AG20443 (cell line): ENCODE measurements around the gene DCBLD1.

Experiments used
- DNase-seq: peaks from one replicate; pipeline ENCODE4 v3.0.0; 2012; ENCODE audit warnings: low spot score, mixed read lengths

DCBLD1 gene

DNA sequence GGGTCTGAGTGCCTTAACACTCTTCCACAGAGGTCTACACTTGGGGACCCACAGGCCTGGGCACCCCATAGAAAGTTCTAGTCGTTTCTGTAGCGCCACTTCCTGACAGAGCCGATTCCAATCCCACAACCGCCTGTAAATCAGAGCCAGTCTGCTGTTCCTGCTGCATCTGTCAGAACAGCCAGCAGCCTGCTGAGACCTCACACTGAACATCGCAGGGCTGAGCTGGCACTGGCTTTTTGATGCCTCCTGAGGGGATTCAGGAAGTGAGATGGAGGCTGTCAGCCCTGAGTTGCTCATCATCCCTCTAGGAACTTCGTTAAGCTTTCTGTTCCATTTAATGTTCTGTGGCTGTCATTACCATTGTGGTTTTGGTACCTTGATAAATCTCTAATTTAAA is 48.9 kb downstream of the DCBLD1 start:
- DNase-seq, result no peak

DNA sequence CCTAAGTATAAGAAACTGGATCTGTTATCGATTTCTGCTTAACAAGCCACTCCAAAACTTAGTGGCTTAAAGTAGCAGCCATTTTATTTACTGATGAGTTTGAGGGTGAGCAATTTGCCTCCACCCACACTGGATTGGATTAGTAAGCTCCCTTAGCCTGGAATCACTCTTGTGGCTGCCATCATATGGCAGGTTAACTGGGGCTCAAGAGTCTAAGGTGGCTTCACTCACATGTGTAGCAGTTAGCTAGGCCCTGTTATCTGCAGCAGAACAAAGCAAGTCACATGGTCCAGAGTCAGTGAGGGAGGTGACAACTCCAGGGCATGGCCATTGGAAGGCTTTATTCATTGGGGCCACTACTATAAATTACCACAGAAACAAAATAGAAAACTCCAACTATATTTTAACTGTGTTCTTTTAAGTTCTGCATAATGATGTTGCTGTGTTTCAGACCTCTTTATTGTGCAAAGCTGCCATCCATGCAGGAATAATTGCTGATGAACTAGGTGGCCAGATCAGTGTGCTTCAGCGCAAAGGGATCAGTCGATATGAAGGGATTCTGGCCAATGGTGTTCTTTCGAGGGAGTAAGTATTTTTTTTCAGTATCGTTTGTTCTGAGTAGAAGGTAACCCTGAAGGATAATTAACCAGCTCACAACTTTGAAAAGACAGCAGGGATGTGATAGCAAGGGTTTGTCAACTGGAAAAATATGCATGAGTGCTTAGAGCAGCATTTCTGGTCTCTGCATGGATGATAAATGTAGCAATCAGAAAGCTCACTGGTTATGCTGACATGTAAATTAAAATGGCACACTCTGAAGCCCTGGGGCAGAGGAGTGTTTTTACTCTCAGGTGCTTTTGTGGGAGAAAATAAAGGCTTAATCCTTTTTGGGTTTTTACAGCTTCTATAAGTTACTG is 49.6 kb downstream of the DCBLD1 start:
- DNase-seq, result no peak

GRCh38 chr6:117533775-117534174 is 51.3 kb downstream of the DCBLD1 start:
- DNase-seq, result no peak

- no peak for DNase-seq
Measured at GRCh38 chr6:117534974-117535373, 52.5 kb downstream of the DCBLD1 start.

GRCh38 chr6:117536317-117536716 is 53.8 kb downstream of the DCBLD1 start:
- DNase-seq, result no peak

- no peak for DNase-seq
Measured at GRCh38 chr6:117538615-117539014, 56.1 kb downstream of the DCBLD1 start.

- DNase-seq, result no peak
Measured at GRCh38 chr6:117540670-117541069, 58.2 kb downstream of the DCBLD1 start.

DNA sequence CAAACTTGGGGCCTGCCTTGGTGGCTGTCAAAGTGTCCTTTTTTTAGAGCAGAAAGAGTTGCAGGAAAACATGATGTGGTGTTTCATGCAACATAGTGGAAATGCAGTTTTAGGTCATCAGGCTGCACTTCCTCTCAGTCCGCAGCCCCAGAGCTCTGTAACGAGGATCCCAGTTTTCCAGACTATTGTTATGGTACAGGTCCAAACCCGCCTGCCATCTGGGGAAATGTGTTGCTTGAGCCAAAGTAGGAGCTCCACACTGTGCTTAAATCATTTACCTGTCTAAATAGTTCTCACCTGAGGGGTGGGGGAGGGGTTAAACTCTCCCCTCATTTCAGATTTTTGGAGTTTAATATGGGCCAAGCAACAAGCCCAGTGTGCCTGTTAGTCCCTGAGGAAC is 60.0 kb downstream of the DCBLD1 start:
- no peak for DNase-seq

DNA sequence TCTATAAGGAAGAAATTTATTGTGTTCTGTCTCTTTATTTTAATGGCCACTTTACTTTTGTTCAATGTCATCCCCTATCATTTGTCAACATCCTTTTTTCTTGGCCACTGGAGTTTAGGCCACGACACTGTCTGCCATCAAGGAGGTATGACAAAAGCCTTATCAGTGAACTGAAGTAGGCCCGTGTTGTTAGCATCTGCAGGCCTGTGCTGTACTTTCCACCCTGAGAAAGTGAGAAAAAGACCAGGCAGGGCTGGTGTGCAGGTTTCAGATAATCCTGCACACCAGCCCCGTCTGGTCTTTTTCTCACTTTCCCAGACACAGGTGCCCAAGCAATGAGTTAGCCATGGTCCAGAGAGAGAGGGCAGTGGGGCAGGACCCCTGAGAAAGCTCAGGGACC is 62.2 kb downstream of the DCBLD1 start:
- no peak for DNase-seq

DNA sequence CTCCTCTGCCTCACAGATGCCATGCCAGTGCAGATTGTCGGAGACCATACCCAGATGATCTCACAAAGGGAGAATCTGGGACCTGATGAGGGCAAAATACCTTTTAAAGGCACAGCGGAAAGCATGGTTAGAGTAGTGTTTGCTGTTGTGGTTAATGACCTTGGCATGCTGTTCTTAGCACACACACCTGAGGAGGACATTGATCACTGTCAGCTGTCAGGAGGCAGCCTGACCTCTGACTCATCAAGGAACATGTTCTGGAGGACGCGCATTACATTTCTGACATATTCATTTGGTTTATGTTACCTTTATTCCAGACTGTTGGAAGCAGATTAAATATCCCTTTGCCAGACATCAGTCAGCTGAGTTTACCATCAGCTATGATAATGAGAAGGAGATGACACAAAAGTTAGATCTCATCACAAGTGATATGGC is 62.7 kb downstream of the DCBLD1 start:
- no peak for DNase-seq

GRCh38 chr6:117546674-117547073 is 64.2 kb downstream of the DCBLD1 start:
- no peak for DNase-seq

DNA sequence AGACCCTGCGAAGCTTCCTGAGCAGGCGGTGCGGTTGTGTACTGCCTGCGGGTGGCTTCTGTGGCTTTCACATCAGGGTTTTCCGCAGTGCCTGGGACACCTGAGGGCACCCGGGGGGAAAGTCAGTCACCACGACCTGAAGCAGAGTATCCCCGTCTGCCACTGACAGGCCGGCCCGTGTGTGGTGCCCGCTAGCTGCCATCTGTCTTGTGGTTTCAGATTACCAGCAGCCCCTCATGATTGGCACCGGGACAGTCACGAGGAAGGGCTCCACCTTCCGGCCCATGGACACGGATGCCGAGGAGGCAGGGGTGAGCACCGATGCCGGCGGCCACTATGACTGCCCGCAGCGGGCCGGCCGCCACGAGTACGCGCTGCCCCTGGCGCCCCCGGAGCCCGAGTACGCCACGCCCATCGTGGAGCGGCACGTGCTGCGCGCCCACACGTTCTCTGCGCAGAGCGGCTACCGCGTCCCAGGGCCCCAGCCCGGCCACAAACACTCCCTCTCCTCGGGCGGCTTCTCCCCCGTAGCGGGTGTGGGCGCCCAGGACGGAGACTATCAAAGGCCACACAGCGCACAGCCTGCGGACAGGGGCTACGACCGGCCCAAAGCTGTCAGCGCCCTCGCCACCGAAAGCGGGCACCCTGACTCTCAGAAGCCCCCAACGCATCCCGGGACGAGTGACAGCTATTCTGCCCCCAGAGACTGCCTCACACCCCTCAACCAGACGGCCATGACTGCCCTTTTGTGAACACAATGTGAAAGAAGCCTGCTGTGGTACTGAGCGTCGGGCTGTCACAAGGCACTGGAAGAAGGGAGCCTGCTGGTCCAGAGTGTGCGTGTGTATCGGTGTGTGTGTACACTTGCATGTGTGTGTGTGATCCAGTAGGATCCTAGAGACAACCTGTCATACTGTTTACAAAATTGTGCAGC is 65.5 kb downstream of the DCBLD1 start:
- peak; percentile 57 for DNase-seq

GRCh38 chr6:117548797-117549301 is 66.4 kb downstream of the DCBLD1 start:
- peak; percentile 27 for DNase-seq

DNA sequence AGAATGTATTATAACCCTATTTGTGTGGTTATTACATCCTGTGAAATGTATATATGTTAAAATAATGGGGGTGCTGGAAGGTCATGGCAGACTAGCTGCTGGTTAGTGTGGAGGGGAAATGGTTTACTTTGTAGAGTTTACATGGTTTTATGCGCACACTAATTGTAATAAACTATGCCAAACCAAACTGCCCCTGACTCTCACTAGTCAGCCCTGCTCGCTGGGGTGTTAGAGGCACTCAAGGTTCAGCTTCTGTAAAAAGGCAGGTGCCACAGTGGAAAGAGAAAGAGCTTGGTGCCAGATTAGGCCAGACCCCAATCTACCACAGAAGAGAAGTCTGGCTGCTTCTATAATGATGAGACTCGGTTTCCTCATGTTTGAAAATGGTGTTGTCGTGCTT is 67.1 kb downstream of the DCBLD1 start:
- no peak for DNase-seq

DNA sequence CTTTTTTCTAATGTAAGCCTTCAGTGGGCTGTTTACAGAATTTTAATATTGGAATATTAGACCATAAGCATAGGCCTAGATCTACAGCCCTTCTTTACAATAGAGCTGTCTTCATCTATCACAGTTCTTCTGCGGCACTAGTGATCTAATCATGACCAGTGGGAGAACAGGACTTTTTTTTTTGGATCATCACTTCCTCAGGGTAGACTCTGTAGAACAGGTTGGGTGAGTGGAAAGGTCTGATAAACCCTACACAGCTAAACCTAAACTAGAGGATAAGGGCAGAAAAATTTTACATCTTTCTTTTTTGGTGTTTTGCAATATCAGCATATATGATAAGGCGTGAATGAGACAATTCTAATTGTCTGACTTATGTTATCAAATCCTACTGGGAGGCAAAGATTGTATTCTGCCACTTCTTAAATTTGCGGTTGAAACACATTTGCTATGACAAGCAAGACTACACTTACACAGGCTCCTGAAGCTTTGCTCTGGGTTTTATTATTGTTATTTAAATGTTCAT is 67.7 kb downstream of the DCBLD1 start:
- DNase-seq, result no peak

GRCh38 chr6:117550618-117551242 is 68.3 kb downstream of the DCBLD1 start:
- DNase-seq, result no peak

DNA sequence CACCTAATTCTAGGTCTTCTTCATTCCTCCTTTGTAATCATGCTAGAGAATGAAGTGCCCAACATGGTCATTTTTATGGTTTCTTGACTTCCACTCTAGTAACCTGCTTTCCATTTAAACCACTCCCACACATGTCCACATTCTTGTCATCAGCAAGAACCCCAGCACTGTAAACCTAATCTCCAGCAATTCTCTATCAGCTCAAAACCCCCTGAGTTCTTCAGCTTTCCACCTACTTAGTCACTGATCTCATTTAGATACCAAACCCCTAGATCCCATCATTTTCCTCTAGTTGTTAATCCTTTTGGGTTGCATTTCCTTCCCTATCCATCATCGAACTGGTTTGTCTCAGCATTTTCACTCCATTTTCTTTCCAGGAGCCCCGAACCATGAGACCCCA is 70.1 kb downstream of the DCBLD1 start:
- no peak for DNase-seq

- DNase-seq, result no peak
Measured at GRCh38 chr6:117553142-117553541, 70.7 kb downstream of the DCBLD1 start.

- no peak for DNase-seq
Measured at GRCh38 chr6:117555262-117555849, 72.9 kb downstream of the DCBLD1 start.

GRCh38 chr6:117555882-117556498 is 73.5 kb downstream of the DCBLD1 start:
- no peak for DNase-seq

DNA sequence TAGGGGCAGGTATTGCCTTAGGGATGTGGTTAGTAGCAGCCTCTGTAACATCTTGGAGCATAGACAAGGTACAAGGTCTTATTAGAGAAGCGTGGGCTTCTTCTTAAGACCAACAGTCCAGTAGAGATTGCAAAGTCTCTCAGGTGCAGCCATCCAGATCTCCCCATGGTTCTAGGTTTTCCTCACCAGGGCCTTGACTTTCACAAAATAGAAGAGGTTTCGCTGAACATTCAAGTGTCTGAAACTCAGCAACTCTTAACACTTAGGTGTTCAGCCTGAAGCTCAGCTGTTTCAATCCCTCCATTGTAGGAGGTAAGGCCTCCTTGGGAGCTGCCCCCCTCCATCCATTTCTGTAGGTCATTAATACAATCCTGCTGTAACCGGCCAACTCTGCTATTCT is 75.5 kb downstream of the DCBLD1 start:
- DNase-seq, result no peak
